GM18508 (cell line): ENCODE measurements around the gene WAC.
"Not testable (repeated sequence)": the region's sequence is repeated elsewhere in the genome, so short reads cannot be mapped to it uniquely, and the experiment has no call there.

ENCODE experiments used
- ATAC-seq: cut with Tn5 transposase; IDR thresholded peaks from one replicate; pipeline ENCODE4 v1.9.1; 2021; ENCODE audit warnings: moderate number of reproducible peaks; ENCODE audit not compliant: insufficient read depth, unreplicated experiment

The WAC gene

DNA sequence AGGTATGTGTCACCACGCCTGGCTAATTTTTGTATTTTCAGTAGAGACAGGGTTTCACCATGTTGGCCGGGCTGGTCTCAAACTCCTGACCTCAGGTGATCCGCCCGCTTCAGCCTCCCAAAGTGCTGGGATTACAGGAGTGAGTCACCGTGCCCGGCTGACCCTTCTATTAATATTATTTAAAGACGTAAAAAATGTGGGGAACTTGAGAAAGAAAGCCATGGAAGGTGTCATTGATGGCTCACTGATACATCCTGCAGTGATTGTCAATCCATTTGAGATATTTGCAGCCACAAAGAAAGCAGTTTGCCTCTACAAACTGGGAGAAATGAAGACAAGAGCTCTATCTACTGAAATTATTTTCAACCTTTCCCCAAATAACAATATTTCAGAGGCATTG, 125.9 kb downstream of the WAC start:
- not testable (repeated sequence) for ATAC-seq

DNA sequence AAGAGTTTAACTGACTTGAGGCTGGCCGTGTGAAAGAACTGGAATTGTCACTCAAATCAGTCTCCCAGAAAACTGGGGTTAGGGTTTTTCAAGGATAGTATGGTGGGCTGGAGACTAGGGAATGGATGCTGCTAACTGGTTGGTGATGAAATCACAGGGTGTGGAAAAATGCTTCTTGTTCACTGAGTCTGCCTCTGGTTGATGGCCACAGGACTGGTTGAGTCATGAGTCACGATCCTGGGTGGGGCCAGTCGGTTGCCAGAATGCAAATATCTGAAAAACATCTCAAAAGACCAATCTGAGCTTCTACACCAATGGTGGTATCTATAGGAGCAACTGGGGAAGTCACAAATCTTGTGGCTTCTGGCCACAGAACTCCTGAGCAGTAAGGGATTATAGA, 128.1 kb downstream of the WAC start:
- ATAC-seq: no peak

DNA sequence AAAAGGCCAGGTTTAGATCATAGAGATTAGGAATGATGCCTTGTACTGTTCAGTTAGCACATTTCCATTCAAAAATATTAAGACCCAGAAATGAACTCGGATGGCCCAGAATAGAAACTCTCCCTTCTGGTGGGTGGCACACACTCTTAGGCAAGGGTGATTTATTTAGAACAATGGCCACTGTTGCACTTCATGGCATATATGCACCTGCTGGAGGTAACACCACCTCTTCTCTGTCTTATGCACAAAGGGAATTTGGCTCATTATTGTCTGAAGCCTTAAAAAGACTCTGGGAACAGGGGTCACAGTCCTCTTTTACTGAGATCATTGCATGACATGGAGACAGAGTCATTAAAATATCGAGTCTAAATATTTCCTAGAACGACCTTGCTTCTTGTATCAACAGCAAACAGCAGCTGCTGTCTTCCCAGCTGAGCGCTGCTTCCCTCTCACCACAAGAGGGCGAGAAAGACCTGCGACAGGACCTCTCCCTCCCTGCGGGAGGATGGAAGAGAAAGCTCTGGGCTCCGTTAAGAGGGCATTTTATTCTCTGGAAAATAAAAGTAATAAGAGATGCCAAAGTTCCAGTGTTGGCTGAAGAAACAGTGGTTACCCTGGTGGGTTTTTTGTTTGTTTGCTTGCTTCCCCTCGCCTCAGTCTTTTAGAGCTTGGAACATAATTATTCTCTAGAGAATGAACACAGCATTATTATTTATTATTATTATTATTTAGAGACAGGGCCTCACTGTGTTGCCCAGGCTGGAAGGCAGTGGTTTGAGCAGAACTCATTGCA, 130.9 kb downstream of the WAC start:
- no peak for ATAC-seq

DNA sequence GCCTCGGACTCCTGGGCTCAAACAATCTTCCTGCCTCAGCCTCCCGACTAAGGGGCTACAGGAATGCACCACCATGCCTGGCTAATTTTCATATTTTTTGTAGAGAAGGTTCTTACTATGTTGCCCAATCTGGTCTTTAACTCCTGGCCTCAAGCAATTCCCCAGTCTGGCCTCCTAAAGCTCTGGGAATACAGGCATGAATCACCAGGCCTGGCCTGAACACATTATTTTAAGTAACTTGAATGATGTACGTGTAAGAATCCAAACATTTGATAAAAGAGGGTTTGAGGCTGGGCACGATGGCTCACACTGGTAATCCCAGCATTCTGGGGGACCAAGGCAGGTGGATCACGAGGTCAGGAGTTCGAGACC, 131.4 kb downstream of the WAC start:
- ATAC-seq: no peak

DNA sequence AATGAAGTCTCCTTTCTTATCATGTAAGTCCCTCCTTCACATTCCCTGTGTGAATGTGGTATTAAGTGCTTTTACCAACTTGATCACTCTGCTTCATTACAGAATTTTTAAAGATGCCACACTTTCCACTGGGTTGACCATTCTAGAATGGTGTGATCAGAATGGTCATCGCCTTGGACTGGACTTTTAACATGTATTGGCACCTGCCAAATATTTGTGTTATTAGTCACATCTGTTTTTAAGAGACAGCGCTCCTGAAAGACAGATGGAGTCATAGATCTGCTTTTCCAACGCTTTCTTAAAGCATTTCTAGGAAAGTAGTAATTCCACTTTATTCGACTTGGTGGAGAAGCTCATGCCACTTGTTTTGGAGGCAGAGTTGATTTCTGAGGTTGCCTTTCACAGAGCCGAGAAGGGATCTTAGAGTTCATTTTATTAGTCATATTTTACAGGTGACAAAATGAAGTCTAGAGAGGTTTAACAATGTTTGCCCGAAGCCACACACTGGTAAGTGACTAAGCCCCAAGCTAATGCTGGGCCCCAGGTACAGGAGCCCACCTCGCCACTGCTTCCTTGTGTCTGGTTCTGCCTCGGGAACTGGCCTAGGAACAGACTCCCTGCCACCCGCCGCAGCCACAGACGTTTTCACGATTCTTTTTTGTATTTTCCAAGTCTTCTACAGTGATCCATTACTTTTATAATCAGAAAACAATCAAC, 134.0 kb downstream of the WAC start:
- no peak for ATAC-seq

DNA sequence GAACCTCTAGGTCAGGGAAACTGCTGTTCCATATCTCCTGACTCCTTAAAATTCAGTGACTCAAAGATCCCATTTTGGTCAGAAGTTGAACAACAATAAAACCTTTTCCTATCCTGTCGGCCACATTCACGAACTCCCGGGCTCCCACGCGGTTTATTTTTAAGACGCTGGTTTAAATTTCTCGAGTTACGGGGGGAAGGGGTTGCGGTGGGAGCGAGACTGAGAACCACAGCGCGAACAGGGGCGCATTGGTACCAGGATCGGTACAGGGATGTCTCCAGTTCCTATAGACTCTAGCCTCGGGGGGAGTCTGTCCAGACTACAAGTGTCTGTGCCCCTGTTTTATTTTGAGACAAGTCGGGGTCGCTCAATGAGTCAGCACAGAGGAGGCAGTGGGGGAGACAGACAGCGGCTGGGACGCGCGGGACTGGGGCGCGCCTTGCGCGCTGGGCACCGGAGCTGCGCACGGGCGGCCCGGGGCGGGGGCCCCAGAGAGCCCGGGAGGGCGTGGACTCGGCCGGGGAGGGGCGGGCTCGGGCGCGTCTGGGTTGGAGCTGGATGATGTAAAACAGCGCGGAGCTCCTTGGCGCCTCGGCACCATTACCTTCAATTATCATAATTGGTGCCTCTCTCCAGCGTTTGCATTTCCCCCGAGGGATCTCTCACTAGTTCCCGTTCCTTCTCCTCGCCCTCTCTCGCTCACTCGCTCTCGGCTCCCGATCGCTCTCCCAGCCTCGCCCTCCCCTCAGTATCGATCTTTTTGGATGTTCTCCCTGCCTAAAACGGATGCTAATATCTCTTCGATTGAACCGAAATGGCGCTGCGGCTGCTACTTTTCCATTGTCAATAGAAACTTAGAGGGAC, 135.7 kb downstream of the WAC start:
- no peak for ATAC-seq

DNA sequence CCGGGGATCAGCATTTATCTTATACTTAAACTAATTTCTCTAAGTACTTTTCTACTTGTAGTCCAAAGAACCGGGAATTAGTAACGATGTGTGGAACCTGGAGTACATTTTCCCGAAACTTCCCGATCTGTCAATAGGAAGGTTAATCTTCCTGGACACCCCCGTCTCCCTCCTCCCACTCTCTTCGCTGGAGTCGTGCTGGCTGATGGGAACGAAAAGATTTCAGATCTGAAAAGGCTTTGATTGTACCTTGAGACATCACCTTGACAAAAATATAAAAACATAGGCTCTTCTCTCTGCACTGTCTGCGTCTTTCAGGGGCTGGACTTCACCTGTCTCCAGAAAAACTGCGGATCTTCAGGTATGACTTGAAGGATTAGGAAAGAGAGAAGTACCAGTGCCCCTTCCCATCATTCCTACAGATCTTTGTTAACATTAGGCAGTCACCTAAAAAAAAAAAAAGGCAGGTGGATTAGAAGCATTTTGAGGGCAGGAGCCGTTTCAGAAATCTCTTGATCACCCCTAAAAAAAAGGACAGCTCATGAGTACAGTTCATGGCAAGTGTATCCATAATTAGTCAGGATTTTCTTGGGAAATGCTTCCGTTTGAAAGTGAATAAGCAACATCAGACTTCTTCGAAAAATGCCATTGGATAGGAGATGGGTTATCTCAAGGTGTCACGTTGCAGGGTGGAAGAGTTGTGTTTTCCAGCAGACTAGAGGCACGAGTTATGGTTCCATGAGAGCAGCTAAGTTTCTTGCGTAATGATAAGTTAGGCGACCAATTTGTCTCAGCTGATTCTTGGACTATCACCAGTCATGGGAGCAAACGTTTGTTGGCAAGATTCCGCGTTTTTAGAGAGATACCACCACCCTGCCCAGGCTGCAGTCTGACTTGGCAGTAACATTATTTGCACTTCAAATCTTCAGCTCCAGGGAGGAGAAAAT, 136.6 kb downstream of the WAC start:
- no peak for ATAC-seq
